Measurements from ENCODE around the gene KCNQ2.

DNA sequence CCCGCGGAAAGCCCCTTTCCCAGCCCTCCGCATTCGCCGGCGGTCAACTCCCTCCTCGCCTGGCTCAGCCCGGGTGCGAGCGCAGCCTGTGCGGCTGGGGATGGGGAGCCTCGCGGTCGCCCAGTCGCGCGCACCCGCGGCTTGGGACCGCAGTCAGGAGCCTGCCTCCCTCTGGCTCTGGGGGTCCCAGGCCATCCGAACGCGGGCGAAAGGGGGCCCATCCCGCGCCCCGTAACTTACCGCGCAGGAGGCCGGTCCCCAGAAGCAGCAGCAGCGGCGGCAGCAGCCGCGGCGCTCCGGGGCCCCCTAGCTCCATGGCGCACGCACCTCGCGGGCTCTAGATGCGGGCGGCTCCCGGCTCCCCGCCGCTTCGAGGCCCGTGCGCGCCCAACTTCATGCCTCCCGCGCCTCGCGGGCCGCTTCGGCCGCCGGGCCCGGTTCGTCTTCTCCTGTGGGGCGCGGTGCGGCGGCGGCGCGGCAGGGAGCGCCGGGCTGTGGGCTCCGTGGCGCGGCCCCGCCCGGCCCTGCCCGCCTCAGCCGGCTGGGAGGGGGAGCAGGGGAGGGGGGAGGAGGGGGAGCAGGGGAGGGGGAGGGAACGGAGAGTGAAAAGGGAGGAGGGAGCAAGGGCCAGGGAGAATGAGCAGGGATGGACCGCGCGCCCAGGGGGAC, 111.5 kb downstream of the KCNQ2 start, which contains the start of gene CHRNA4:
- TF ChIP-seq, protein P1, sequence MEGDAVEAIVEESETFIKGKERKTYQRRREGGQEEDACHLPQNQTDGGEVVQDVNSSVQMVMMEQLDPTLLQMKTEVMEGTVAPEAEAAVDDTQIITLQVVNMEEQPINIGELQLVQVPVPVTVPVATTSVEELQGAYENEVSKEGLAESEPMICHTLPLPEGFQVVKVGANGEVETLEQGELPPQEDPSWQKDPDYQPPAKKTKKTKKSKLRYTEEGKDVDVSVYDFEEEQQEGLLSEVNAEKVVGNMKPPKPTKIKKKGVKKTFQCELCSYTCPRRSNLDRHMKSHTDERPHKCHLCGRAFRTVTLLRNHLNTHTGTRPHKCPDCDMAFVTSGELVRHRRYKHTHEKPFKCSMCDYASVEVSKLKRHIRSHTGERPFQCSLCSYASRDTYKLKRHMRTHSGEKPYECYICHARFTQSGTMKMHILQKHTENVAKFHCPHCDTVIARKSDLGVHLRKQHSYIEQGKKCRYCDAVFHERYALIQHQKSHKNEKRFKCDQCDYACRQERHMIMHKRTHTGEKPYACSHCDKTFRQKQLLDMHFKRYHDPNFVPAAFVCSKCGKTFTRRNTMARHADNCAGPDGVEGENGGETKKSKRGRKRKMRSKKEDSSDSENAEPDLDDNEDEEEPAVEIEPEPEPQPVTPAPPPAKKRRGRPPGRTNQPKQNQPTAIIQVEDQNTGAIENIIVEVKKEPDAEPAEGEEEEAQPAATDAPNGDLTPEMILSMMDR (IDR thresholded peaks at IDR 0.05): no peak
- no peak for TF ChIP-seq POLR2A (IDR thresholded peaks at IDR 0.05)
- no peak for TF ChIP-seq POLR2AphosphoS5 (IDR thresholded peaks at IDR 0.05)

All from prostate gland (tissue), 2 donors.